PC-3 (cell line): ENCODE measurements around the gene PLXNC1.

Source experiments
- EZH2phosphoT487 ChIP-seq: fragments of 300-600 bp; sonication (generic); IDR thresholded peaks from 2 replicates; pipeline ENCODE4 v1.6.1; 2018; ENCODE audit warnings: mild to moderate bottlenecking, antibody characterized with exemption, low read length, borderline replicate concordance
- TF ChIP-seq, protein P1 (sequence below): fragments of 300-600 bp; sonication (generic); conservative IDR thresholded peaks from 2 replicates; pipeline ENCODE4 v1.5.1; 2017; ENCODE audit warnings: antibody characterized with exemption, low read depth, mild to moderate bottlenecking, low read length

GRCh38 chr12:94327809-94328208 lies 179.4 kb downstream of the PLXNC1 start:
- TF ChIP-seq, protein P1, sequence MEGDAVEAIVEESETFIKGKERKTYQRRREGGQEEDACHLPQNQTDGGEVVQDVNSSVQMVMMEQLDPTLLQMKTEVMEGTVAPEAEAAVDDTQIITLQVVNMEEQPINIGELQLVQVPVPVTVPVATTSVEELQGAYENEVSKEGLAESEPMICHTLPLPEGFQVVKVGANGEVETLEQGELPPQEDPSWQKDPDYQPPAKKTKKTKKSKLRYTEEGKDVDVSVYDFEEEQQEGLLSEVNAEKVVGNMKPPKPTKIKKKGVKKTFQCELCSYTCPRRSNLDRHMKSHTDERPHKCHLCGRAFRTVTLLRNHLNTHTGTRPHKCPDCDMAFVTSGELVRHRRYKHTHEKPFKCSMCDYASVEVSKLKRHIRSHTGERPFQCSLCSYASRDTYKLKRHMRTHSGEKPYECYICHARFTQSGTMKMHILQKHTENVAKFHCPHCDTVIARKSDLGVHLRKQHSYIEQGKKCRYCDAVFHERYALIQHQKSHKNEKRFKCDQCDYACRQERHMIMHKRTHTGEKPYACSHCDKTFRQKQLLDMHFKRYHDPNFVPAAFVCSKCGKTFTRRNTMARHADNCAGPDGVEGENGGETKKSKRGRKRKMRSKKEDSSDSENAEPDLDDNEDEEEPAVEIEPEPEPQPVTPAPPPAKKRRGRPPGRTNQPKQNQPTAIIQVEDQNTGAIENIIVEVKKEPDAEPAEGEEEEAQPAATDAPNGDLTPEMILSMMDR = no peak
- no peak for TF ChIP-seq EZH2phosphoT487
